MM.1S (cell line): ENCODE measurements around the gene RSRC1.

Experiments used
- CTCF ChIP-seq: fragments of 300-600 bp; sonication (generic); IDR thresholded peaks from 2 replicates; pipeline ENCODE4 v1.5.1; 2016; ENCODE audit warnings: antibody characterized with exemption, low read length, mixed read lengths
- EZH2 ChIP-seq: fragments of 300-600 bp; sonication (generic); optimal IDR thresholded peaks from 2 replicates; pipeline ENCODE3; 2017; ENCODE audit warnings: low read depth, mild to moderate bottlenecking, antibody characterized with exemption, low read length, mixed read lengths
- EZH2phosphoT487 ChIP-seq: fragments of 300-600 bp; sonication (generic); IDR thresholded peaks from 2 replicates; pipeline ENCODE4 v1.6.1; 2018; ENCODE audit warnings: antibody characterized with exemption, low read length

- TF ChIP-seq CTCF: no peak
- TF ChIP-seq EZH2: no peak
- TF ChIP-seq EZH2phosphoT487: no peak
These were observed 188.1 kb downstream of the RSRC1 start for GRCh38 chr3:158297940-158298339.
